ENCODE results near the gene CNN2. TPM values are rescaled to one million over a fixed set of nuclear protein-coding genes. Genes with fewer than 3 reads are reported as not detected.
A peak's percentile ranks its signal among the peaks of the same experiment; 100 is the strongest.

Gene CNN2
- total and polyA plus RNA-seq, 2 of the 13 experiments (the other 11 are each of a cell fraction or from before 2014, with no cell fraction given) = 63.6 to 70.0 TPM

- no peak for TF ChIP-seq DNMT3B (CRISPR knock-in tag; conservative IDR thresholded peaks at IDR 0.05)
- peak; percentile 29 for TF ChIP-seq HNRNPLL (IDR thresholded peaks at IDR 0.05; ENCODE audit: low read depth, low read length, poor library complexity, severe bottlenecking)
- no peak for TF ChIP-seq MIER3 (CRISPR knock-in tag; IDR thresholded peaks at IDR 0.05; ENCODE audit: borderline replicate concordance)
- no peak for TF ChIP-seq ZNF709 (CRISPR knock-in tag; IDR thresholded peaks at IDR 0.05)
- 0 out of 2 replicates have a peak, but pooled peaks have one; percentile 29 for TF ChIP-seq ZNF557 (CRISPR knock-in tag; IDR thresholded peaks at IDR 0.05)
- TF ChIP-seq, protein P1, sequence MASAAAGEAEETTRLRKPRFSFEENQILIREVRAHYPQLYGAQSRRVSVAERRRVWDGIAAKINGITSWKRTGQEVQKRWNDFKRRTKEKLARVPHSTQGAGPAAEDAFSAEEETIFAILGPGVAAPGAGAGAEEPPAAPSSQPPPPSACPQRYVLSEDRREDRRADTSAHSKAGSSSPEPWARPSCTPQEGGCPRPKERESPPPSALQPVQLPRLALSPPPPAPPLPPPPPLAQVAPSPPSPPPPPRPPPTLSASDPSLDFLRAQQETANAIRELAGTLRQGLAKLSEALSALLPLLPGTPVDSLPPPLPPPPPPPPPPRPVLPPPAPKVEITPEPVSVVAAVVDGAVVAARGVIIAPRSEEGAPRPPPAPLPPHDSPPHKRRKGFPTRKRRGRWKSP (CRISPR knock-in tag; IDR thresholded peaks at IDR 0.05) = peak; percentile 6; the same call in 1 of the 2 replicates
- TF ChIP-seq FLYWCH1 (CRISPR knock-in tag; IDR thresholded peaks at IDR 0.05) = peak; percentile 74; the same call in 1 of the 2 replicates
- TF ChIP-seq PAWR (CRISPR knock-in tag; IDR thresholded peaks at IDR 0.05; ENCODE audit: borderline replicate concordance) = no peak
- TF ChIP-seq, protein P2, sequence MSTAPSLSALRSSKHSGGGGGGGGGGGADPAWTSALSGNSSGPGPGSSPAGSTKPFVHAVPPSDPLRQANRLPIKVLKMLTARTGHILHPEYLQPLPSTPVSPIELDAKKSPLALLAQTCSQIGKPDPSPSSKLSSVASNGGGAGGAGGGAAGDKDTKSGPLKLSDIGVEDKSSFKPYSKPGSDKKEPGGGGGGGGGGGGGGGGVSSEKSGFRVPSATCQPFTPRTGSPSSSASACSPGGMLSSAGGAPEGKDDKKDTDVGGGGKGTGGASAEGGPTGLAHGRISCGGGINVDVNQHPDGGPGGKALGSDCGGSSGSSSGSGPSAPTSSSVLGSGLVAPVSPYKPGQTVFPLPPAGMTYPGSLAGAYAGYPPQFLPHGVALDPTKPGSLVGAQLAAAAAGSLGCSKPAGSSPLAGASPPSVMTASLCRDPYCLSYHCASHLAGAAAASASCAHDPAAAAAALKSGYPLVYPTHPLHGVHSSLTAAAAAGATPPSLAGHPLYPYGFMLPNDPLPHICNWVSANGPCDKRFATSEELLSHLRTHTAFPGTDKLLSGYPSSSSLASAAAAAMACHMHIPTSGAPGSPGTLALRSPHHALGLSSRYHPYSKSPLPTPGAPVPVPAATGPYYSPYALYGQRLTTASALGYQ (CRISPR knock-in tag; IDR thresholded peaks at IDR 0.05) = no peak
- TF ChIP-seq ZNF121 (CRISPR knock-in tag; IDR thresholded peaks at IDR 0.05) = no peak
- TF ChIP-seq PTBP1 (IDR thresholded peaks at IDR 0.05; ENCODE audit: low read depth, low read length, poor library complexity, severe bottlenecking) = no peak
- TF ChIP-seq ISL2 (CRISPR knock-in tag; IDR thresholded peaks at IDR 0.05) = peak; percentile 40; the same call in 1 of the 2 replicates
- TF ChIP-seq ZFY (CRISPR knock-in tag; IDR thresholded peaks at IDR 0.05) = no peak
- 0 out of 2 replicates have a peak, but pooled peaks have one; percentile 9 for TF ChIP-seq RXRA (CRISPR knock-in tag; IDR thresholded peaks at IDR 0.05)
- 0 out of 2 replicates have a peak, but pooled peaks have one; percentile 52 for TF ChIP-seq NFAT5 (CRISPR knock-in tag; IDR thresholded peaks at IDR 0.05)
- no peak for TF ChIP-seq ZNF274 (CRISPR knock-in tag; IDR thresholded peaks at IDR 0.05)
- no peak for TF ChIP-seq RFXANK (CRISPR knock-in tag; IDR thresholded peaks at IDR 0.05)
- TF ChIP-seq SKI (IDR thresholded peaks at IDR 0.05; ENCODE audit: partially characterized antibody) = no peak
- peak; percentile 61; the same call in 1 of the 2 replicates for TF ChIP-seq MED13 (CRISPR knock-in tag; IDR thresholded peaks at IDR 0.05)
- no peak for TF ChIP-seq DMAP1 (CRISPR knock-in tag; IDR thresholded peaks at IDR 0.05)
- TF ChIP-seq TMF1 (CRISPR knock-in tag; IDR thresholded peaks at IDR 0.05; ENCODE audit: low read depth) = 0 out of 2 replicates have a peak, but pooled peaks have one; percentile 25
- no peak for TF ChIP-seq SP140L (CRISPR knock-in tag; IDR thresholded peaks at IDR 0.05; ENCODE audit: borderline replicate concordance)
- peak; percentile 19; the same call in 1 of the 2 replicates for TF ChIP-seq ZNF160 (CRISPR knock-in tag; IDR thresholded peaks at IDR 0.05)
These were observed 608 bp downstream of the CNN2 start (continued) for GRCh38 chr19:1026783-1027649.

Data from HepG2 (cell line).